DMS 273 (cell line): ENCODE data around the gene PRRT1.
"Not testable (repeated sequence)": the region's sequence is repeated elsewhere in the genome, so short reads cannot be mapped to it uniquely, and the experiment has no call there.

Experiments used
- DNase-seq: peaks from one replicate; lab custom pipeline; 2025; ENCODE audit not compliant: unreplicated experiment; lab: John Stamatoyannopoulos, UW

The PRRT1 gene

GRCh38 chr6:32105433-32105832, 46.3 kb downstream of the PRRT1 start:
- no peak for DNase-seq

GRCh38 chr6:32102255-32102654, 49.5 kb downstream of the PRRT1 start:
- no peak for DNase-seq

DNA sequence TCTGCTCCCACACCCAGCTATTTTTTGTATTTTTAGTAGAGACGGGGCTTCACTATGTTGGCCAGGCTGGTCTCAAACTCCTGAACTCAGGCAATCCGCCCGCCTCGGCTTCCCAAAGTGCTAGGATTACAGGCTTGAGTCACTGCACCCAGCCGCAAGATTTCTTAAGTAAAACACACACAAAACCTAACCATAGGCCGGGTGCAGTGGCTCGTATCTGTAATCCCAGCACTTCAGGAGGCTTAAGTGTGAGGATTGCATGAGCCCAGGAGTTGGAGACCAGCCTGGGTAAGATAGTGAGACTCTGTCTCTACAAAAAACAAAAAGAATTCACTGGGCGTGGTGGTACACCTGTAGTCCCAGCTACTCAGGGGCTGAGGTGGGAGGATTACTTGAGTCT, 51.5 kb downstream of the PRRT1 start:
- DNase-seq, result not testable (repeated sequence)
